Chondrocyte (in vitro differentiated cells): ENCODE data around the gene MYZAP. TPM values are rescaled to one million over a fixed set of nuclear protein-coding genes. Genes with fewer than 3 reads are reported as not detected.
A peak's percentile ranks its signal among the peaks of the same experiment; 100 is the strongest.

ENCODE experiments used
- DNase-seq: peaks from one replicate; pipeline ENCODE4 v3.0.0; 2021; ENCODE audit warnings: mixed read lengths, low spot score
- H3K27ac Mint-ChIP-seq: one replicate; pipeline ENCODE4 v1.8.0; 2021; ENCODE audit warnings: mild to moderate bottlenecking, moderate library complexity, mixed read lengths; ENCODE audit not compliant: unreplicated experiment
- H3K27me3 Mint-ChIP-seq: 2 replicates; pipeline ENCODE4 v1.8.0; 2021; ENCODE audit warnings: low read depth, mixed read lengths
- H3K36me3 Mint-ChIP-seq: 2 replicates; pipeline ENCODE4 v1.8.0; 2021; ENCODE audit warnings: low read depth, mixed read lengths
- H3K4me1 Mint-ChIP-seq: 2 replicates; pipeline ENCODE4 v1.8.0; 2021; ENCODE audit warnings: low read depth, mild to moderate bottlenecking, mixed read lengths
- H3K4me3 Mint-ChIP-seq: one replicate; pipeline ENCODE4 v1.8.0; 2021; ENCODE audit warnings: mild to moderate bottlenecking, moderate library complexity, mixed read lengths; ENCODE audit not compliant: unreplicated experiment
- H3K9me3 Mint-ChIP-seq: 2 replicates; pipeline ENCODE4 v1.8.0; 2021; ENCODE audit warnings: low read depth, mixed read lengths
- CTCF ChIP-seq: fragments of 200-600 bp; sonication (generic); IDR thresholded peaks from 2 replicates; pipeline ENCODE4 v1.5.0; 2021; ENCODE audit warnings: antibody characterized with exemption, mild to moderate bottlenecking, moderate library complexity
- total RNA-seq: library from RNA; stranded (reverse); gene quantifications from 3 replicates; pipeline ENCODE4 v1.2.1, GENCODE V29; 2021

MYZAP gene
- total RNA-seq, 1 donor from 2014 or later, result 0.17 TPM

GRCh38 chr15:57639306-57639705 lies 47.6 kb downstream of the MYZAP start:
- TF ChIP-seq CTCF, result no peak
- Mint-ChIP-seq H3K27ac (no peak overlapping the region), H3K4me1 (peaks cover 11% of the 10 kb centered on the region), H3K27me3 (peaks cover 7% of the 10 kb centered on the region), H3K4me3 (no peak overlapping the region), H3K9me3 (no peaks in the 10 kb centered on the region), H3K36me3 (peaks cover 2% of the 10 kb centered on the region)
- no peak for DNase-seq

- DNase-seq, result no peak
- Mint-ChIP-seq H3K4me1 (peaks cover 3% of the 10 kb centered on the region), H3K4me3 (no peak overlapping the region), H3K9me3 (no peaks in the 10 kb centered on the region), H3K36me3 (peaks cover 2% of the 10 kb centered on the region), H3K27ac (no peak overlapping the region), H3K27me3 (peaks cover 15% of the 10 kb centered on the region)
- TF ChIP-seq CTCF, result peak; percentile 75
Observed at GRCh38 chr15:57640930-57641682, 49.4 kb downstream of the MYZAP start.

- H3K27ac Mint-ChIP-seq, result no peak overlapping the region
- peaks cover 6% of the 10 kb centered on the region for H3K4me1 Mint-ChIP-seq
- peaks cover 2% of the 10 kb centered on the region for H3K36me3 Mint-ChIP-seq
- H3K4me3 Mint-ChIP-seq, result no peak overlapping the region
- H3K9me3 Mint-ChIP-seq, result no peaks in the 10 kb centered on the region
- TF ChIP-seq CTCF, result no peak
- H3K27me3 Mint-ChIP-seq, result peaks cover 17% of the 10 kb centered on the region
- DNase-seq, result no peak
Observed at GRCh38 chr15:57643826-57644225, 52.1 kb downstream of the MYZAP start.

- H3K36me3 Mint-ChIP-seq, result no peaks in the 10 kb centered on the region
- H3K9me3 Mint-ChIP-seq, result no peaks in the 10 kb centered on the region
- H3K27me3 Mint-ChIP-seq, result peaks cover 14% of the 10 kb centered on the region
- H3K27ac Mint-ChIP-seq, result no peak overlapping the region
- no peak for TF ChIP-seq CTCF
- no peak for DNase-seq
- no peak overlapping the region for H3K4me3 Mint-ChIP-seq
- peaks cover 6% of the 10 kb centered on the region for H3K4me1 Mint-ChIP-seq
Observed at GRCh38 chr15:57646087-57646486, 54.4 kb downstream of the MYZAP start.

- Mint-ChIP-seq H3K4me1 (peaks cover 6% of the 10 kb centered on the region), H3K27ac (no peak overlapping the region), H3K9me3 (no peaks in the 10 kb centered on the region), H3K4me3 (no peak overlapping the region), H3K27me3 (peaks cover 14% of the 10 kb centered on the region), H3K36me3 (no peaks in the 10 kb centered on the region)
- no peak for DNase-seq
- no peak for TF ChIP-seq CTCF
Observed at GRCh38 chr15:57647071-57647790, 55.5 kb downstream of the MYZAP start.
